ENCODE measurements around the gene KRT1.
"Not testable (repeated sequence)": the region's sequence is repeated elsewhere in the genome, so short reads cannot be mapped to it uniquely, and the experiment has no call there.

Gene KRT1

DNA sequence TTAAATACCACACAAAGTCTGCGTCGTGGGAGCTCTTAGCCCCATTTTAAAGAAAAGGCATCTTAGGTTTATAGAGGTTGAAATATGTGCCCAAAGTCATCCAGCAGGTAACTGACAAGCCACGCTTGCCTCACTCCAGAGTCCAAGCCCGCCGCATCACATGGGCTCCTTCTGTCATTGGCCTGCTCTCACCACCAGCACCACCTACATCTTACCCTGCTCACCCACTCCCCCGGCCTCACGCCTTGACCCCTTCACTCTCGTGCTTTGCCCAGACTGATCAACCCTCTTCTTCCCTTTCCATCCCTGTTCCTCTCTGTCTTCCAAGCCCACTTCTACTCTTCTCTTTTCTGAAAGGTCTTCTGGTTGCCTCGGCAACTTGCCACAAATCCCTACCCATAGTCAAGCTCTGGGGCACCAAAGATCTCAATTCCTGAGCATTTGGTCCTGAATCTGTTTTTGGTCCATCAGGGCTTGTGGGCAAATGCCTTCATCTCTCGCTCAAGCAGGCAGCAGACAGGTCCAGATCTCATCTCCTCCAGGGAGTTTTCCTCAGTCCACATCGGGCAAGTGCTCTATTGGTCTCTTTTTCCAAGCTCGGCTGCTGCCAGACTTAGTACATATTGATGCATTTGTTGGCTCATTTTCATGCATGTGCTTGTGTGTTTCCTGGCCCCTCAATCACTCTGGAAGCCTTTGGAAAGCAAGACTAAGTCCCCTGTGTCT, 3.5 kb upstream of the KRT1 start:
- no peak for DNase-seq (ENCODE audit: low read depth in 2 of 3, low spot score in 2 of 3)

DNA sequence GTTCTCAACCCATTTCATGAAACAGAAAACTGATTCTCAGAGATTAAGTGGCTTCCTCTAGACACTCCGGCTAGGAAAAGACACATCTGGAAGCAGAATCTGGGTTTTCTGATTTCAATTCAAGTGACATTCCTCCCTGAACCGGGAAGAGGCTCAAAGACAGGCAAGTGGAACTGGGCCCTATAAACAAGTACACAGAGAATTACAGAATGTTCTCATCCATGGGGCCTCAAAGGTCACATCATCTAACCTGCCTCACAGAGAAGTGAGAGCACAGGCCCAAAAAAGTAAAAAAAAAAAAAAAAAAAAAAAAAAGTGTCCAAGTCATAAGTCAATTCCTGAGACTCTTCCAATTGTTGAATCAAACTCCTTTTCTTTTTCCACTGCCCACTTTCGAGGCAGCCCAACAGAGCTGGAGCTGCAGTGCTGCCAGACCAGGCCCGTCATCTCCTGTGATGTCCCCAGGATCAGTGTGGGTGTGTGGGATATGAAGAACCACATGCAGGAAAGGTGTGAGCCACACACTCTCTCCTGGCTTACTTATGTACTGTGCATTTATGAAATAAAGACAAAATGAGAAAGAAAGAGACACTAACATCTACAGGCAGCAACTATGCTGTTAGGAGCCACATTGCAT, 2.8 kb upstream of the KRT1 start:
- DNase-seq (ENCODE audit: low read depth in 2 of 3, low spot score in 2 of 3), result no peak

DNA sequence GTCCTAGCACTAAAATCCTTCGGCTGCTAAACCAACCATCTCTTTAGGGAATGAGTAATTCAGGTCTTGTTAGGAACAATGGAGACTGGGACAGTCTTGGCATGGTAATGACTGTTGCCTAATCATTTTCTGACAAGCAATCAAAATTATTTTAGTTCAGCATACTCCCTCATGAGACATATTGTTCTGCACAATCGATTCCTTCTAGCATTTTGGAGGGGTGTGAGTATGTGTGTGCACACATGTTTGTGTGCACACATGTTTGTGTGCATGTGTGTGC, 2.1 kb upstream of the KRT1 start:
- DNase-seq (ENCODE audit: low read depth in 2 of 3, low spot score in 2 of 3), result no peak

DNA sequence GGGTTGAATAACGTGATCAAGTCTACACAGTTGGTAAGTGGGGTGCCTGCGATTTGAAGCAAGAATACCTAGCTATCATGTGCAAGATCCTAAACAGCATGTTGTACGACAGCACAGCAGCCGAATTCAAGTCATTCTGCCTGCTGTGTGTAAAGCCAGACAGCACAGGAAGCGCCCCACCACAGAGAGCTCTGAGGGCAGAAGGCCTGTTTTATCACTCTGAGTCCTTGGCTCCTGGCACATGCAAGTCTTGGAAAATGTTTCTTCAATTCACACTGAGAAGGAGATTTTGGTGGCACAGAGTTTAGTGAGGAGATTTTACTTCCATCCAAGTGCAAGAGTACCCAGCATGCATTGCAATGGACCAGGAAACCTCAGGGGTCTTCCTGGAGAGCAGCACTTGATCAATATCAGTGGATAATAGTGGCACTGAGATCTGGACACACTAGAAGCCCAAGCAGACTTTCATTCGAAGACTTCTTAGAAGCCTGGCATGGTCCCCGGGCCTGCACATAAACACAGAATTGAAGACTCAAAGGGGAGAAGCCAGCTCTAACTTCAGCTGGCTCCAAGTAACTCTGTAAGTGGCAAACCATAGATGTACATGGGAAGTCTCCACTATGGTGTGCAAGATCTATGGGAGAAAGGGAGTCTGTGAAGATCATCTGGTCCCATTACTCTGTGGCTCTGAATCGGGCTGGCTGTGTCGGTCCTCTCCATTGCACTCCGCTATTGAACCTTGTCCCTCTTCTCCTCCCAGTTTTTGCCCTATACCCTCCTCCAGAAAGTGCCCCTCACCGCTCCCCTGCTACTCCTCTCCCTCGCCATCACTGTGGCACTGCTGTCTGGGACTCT, 1.5 kb upstream of the KRT1 start:
- DNase-seq (ENCODE audit: low read depth in 2 of 3, low spot score in 2 of 3), result no peak

DNA sequence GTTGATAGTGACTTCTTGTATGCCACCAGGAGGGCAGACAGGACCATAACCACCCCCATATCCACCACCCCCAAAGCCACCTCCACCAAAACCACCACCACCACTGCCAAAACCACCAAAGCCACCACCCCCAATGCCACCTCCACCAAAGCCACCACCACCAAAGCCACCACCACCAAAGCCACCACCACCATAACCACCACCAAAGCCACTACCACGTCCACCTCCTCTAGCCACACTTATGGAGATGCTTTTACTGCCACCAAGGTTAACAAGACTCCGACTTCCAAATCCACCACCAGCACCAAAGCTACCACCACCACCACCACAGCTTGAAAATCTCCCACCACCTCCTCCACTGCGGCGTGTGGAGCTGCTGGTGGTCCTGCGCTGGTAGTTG, 332 bp downstream of the KRT1 start:
- no peak for DNase-seq (ENCODE audit: low read depth in 2 of 3, low spot score in 2 of 3)

DNA sequence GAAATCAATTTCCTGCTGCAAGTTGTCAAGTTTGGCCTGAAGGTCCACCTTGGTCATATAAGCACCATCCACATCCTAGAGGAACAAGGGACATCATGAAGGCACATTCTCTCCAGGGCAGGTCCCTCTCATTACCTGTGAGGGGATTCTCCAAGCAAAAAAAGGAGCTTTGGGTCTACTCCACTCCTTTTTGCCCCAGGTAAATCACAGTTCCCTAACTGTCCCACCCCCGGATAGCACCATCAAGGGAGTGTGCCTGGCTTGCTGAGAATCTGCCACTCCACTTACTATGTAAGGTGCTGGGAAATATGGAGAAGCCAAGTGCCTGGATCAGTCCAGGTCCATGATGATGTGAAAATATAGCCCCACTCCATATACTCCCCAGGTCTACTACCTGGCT, 2.5 kb downstream of the KRT1 start:
- DNase-seq (ENCODE audit: low read depth in 2 of 3, low spot score in 2 of 3), result no peak

DNA sequence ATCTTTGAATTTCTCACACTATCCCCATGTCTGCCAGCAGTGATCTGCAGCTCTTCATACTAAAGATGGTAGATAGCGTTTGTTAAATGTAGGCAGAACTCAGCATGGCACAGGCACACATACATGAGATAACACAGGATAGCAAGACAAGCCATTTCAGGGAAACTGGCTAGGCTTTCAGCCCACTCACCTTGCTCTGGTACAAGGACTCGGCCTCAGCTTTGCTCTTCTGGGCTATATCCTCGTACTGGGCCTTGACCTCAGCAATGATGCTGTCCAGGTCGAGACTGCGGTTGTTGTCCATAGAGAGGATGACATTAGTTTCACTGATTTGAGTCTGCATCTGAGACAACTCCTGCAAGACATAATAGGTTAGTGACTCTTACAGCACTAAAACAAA, 3.1 kb downstream of the KRT1 start:
- no peak for DNase-seq (ENCODE audit: low read depth in 2 of 3, low spot score in 2 of 3)

DNA sequence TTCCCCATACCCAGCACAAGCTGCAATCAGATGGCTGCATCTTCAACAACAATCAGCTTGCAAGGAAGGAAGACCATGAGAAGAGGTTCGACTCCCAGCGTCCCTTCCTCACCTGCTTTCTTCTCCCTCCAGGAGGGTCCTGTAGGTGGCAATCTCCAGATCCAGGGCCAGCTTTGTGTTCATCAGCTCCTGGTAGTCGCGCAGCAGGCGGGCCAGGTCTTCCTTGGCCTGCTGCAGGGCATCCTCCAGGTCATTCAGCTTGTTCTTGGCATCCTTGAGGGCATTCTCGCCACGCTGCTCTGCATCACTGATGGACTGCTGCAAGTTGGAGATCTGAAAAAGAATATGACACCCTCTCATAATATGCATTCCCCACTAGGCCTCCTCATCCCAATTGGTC, 4.0 kb downstream of the KRT1 start:
- DNase-seq (ENCODE audit: low read depth in 2 of 3, low spot score in 2 of 3), result no peak

DNA sequence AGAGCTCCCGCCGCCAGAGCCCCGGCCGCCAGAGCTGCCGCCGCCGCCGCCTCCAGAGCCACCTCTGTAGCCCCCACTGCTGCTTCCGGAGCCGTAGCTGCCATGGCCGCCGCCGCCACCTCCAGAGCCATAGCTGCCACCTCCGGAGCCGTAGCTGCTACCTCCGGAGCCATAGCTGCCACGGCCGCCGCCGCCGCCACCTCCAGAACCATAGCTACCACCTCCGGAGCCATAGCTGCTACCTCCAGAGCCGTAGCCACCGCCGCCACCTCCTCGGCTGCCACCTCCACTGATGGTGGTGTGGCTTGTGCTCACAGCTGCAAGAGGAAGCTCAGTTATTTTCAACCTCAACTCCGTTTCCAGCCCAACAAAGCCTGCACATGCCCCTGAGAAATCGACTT, 4.9 kb downstream of the KRT1 start:
- DNase-seq (ENCODE audit: low read depth in 2 of 3, low spot score in 2 of 3), result no peak

DNA sequence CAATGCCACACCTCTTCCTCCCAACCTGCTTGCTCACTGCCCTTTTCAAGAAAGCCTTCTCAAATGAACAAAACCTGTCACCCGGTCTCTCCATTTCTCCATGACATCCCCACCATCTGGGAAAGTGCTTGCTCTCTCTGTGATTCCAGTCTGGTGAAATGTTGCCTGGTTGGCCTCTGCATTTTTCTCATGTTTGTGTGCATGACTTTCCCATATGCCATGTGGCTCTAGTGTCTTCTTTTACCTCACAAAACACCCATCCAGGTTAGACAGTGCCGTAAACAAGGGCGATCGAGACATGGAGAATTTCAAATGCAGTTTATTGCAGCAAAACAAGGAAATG, 5.8 kb downstream of the KRT1 start:
- no peak for DNase-seq (ENCODE audit: low read depth in 2 of 3, low spot score in 2 of 3)

DNA sequence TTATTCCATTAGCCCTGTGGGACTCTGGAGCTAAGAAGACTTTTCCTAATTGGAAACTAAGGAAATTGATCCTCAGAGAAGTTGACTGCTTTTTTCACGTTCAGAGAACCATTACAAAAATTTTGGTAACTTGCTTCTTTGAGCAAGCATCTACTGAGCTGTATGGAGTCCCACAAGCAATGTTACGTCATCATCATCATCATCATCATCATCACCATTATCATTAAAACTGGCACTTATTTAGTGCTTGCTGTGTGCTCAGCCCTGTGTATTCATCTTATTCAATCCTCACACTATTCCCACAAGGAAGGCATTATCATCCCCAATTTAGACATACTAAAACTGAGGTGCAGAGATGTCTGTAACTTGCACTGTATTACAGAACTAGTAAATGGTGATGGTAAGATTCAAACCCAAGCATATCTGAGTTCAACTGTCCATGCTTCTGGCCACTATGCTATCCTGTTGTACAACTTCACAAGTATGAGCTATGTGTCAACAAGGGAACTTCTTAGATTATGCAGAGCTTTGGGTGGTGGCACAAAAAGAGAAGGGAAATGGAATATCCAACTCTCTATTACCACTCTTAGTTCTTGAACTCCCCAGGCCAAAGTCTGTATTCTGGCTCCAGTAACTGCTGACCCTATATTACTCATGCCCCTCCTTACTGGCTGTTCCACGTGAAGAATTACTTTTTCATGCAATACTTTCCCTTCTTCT, 6.3 kb downstream of the KRT1 start:
- DNase-seq (ENCODE audit: low read depth in 2 of 3, low spot score in 2 of 3), result no peak

DNA sequence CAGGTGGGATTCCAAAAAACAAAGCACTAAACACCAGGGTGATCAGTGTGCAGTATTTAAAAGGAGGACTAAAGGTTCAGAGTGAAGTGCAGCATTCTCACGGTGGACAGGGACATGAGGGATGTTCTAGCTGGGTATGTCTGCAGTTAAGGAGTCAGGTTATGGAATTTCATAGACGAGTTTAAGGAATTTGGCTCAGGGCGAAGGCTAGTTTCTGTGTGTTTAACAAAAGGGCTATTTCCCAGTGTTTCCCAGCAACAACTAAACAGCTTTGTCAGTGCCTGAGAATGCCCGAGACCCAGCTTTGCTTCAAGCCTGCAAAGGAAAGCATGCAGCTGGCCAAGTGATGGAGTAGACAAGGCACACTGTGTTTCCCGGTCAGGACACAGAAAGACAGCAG, 7.0 kb downstream of the KRT1 start:
- DNase-seq (ENCODE audit: low read depth in 2 of 3, low spot score in 2 of 3), result no peak

DNA sequence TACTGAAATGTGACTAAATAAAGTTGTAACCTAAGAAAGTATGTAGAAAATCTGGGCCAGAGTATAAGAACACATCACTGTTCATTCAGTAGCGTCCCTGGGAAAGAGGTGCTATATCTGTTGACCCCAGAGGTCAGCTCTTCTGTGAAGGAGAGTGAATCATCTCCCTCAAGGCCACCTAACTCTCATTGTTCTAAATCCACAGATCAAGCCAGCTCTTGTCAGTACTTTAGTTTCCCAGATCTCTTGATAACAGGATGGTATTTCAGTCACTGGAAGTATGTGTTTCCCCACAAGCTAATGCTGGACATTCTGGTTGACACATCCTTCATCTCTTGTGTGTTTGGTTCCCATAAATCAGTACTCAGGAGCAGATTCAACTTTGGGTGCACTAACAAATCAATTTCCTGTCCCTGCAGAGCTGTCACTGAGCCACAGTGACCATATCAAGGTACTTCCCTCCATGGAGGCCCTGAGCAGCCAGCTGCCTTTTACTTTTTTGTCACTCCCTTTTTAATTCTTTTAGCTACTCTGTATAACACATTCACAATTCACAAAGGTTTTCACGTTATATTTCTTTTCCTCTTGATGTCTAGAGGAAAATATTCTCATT, 7.8 kb downstream of the KRT1 start:
- no peak for DNase-seq (ENCODE audit: low read depth in 2 of 3, low spot score in 2 of 3)

DNA sequence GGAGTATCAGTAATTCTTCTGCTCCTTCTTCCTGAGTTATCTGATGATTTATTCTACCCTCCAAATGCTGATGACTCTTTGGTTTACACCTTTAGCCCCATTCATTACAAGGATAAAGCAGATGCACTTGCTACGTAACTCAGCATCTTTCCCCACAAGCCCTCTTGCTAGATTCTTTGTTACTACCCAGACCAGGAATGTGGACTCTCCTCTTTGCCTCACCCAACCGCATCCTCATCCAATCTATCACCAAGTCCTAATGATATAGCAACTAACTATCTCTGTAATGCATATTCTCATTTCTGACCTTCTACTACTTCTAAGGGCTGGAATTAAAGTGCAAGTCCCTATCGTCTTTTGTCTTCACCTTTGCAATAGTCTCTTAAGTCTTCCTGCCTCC, 9.2 kb downstream of the KRT1 start:
- DNase-seq (ENCODE audit: low read depth in 2 of 3, low spot score in 2 of 3), result no peak

DNA sequence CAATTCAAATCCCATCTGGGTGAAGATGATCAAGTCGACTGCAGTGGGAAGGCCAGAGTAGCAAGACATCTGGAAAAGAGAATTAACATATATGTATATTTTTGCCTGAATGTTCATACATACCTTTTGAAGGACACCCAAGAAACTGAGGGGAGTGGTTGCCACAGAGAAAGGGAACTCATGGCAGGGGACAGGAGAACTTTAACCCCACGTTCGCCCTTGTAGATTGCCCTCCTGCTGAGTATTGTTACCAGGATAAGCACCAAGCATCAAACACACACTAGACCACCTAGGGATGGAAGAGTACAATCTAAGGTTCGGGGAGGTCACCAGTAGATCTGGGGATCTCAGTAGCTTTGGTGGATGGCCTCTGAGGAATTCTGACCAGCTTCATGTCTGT, 9.7 kb downstream of the KRT1 start:
- DNase-seq (ENCODE audit: low read depth in 2 of 3, low spot score in 2 of 3), result no peak

DNA sequence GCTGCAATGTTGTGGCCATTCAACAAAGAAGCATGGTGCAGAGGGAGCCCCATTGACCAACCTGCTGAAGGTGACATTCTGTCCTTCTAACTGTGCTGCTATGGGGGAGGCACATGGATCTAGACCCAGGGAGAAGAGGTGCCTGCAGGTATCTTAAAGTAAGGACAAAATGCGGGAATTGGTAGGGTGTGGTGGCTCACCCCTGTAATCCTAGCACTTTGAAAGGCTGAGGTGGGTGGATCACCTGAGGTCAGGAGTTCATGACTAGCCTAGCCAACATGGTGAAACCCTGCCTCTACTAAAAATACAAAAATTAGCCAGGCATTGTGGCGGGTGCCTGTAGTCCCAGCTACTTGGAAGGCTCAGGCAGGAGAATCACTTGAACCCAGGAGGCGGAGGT, 10.3 kb downstream of the KRT1 start:
- DNase-seq (ENCODE audit: low read depth in 2 of 3, low spot score in 2 of 3), result not testable (repeated sequence)

DNA sequence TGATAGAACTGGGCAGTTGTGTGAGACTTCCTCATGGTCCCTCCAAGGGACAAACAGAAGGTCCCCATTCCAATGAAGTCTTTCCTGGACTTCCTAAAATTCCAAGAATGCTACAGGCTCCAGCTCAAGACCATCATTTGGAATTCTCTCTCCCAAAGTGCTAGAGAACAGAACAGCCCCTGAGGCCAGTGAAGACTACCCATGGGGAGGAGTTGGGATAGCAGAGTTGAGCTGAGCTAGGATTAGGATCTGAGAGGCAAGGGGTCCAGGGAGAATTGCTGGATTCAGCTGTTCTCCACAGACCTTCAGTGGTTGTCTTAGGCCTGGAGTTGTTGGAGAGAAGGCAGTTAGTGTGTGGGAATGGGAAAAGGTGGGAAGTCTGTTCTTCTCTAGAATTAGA, 10.8 kb downstream of the KRT1 start:
- no peak for DNase-seq (ENCODE audit: low read depth in 2 of 3, low spot score in 2 of 3)

DNA sequence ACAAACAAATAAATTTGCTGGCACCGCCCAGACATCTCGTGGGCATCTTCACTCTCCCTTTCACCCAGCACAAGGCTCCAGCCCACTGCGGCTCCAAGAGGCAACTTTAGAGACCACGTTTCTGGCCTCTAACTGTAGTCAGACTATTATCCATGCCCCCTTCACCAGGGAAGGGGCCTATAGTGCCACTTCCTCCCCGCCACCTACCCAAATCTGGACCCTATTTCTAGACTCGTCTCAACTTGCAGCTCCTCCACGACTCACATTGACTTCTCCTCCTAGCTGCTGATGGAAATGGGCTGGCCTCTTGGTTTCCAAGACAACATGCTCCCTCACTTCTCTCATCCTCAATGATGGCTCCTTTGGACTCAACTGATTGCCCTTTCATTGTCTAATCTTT, 12.3 kb downstream of the KRT1 start:
- no peak for DNase-seq (ENCODE audit: low read depth in 2 of 3, low spot score in 2 of 3)

DNA sequence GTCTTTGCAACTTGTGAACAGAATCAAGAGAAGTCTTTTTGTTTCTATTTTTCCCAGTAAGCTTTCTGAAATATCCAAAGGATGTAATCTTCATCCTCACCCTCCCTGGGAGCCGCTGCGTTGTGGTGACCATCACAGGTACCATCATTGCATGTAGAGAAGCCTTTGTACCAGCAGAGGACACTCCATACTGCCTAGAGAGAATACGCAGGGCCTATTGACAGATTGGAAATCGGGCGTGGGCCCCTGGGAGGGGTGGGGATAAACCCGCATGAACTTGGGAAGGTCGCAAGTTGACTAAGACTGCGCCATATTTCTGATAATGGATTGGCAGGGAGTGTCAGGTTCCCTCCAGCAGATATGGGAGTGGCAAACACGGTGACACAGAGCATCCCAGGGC, 12.7 kb downstream of the KRT1 start:
- no peak for DNase-seq (ENCODE audit: low read depth in 2 of 3, low spot score in 2 of 3)

DNA sequence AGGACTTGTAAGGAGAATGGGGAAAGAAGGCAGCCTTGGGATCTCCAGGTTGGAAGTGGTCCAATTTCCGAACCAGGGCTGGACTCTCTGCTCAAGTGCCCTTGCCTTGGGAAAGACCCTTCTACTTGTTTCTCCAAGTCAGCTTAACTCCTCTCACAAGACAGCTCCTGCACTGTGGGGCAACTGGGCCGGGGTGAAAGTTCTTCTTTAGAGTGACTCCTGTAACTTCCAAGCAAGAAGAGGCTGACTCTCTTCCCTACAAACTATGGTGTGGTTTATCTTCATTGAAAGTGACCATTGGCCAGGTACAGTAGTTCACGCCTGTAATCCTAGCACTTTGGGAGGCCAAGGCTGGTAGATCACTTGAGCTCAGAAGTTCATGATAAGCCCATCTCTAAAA, 13.7 kb downstream of the KRT1 start:
- no peak for DNase-seq (ENCODE audit: low read depth in 2 of 3, low spot score in 2 of 3)

DNA sequence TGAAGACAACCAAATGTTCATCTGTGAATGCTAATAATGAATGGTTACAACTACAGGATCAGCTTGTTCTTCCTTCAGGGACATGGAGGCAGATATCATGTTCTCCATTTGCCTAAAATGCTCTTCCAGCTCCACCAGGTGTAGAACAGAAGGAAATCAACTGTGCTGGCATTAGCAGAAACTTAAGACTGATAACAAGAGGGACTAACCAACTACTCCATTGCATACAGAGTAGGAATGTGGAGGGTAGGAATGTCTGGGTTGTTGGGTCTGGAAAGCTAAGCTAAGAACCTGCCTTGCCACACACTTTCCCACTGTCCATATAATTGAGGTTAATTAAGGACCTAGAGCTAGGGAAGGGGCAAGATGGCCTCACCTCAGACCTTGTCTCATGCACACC, 16.8 kb downstream of the KRT1 start:
- DNase-seq (ENCODE audit: low read depth in 2 of 3, low spot score in 2 of 3), result no peak

DNA sequence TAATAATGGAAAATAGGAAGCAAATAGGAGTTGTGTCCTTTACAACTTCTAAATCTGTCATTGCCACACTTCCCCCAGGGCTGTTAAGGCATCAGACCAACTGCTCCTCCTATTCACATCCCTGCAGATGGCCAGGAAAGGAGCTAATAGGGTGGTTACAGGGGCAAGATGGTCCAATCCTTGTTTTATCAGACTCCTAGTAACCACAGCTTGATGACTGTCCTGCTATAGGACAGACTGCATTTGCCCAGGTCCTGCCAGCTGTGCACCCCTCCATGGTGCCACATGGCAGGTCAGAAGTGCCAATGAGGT, 17.3 kb downstream of the KRT1 start:
- DNase-seq (ENCODE audit: low read depth in 2 of 3, low spot score in 2 of 3), result no peak

All from activated CD8-positive, alpha-beta memory T cell treated with anti-CD3 and anti-CD28 coated beads for 48 hours (primary cell).